RWPE2 (cell line): ENCODE measurements around the gene FETUB.

Experiments used
- ATAC-seq: fragments of 200-7000 bp; cut with Tn5 transposase; 3 replicates; pipeline ENCODE4 v1.9.1; 2021; ENCODE audit warnings: low read depth
- DNase-seq: peaks from one replicate; pipeline ENCODE4 v3.0.0-alpha.2; 2020; ENCODE audit warnings: low spot score
- H3K27ac ChIP-seq: fragments of 450-650 bp; 2 replicates; pipeline ENCODE4 v1.5.1; 2017; ENCODE audit warnings: mild to moderate bottlenecking; ENCODE audit not compliant: poor library complexity, severe bottlenecking
- H3K27me3 ChIP-seq: fragments of 250-450 bp; sonication (Bioruptor Pico); 2 replicates; pipeline ENCODE4 v1.5.1; 2021; ENCODE audit warnings: mild to moderate bottlenecking, moderate library complexity; ENCODE audit not compliant: insufficient read depth, poor library complexity, severe bottlenecking
- H3K36me3 ChIP-seq: fragments of 250-450 bp; sonication (Bioruptor Pico); 2 replicates; pipeline ENCODE4 v1.5.1; 2020; ENCODE audit warnings: low read depth, mild to moderate bottlenecking, moderate library complexity
- H3K4me1 ChIP-seq: fragments of 250-450 bp; sonication (Bioruptor Pico); 2 replicates; pipeline ENCODE4 v1.5.1; 2021; ENCODE audit warnings: mild to moderate bottlenecking, moderate library complexity; ENCODE audit not compliant: insufficient read depth, poor library complexity, severe bottlenecking
- H3K4me3 ChIP-seq: fragments of 250-450 bp; sonication (Bioruptor Pico); 2 replicates; pipeline ENCODE4 v1.5.1; 2021; ENCODE audit warnings: mild to moderate bottlenecking, moderate library complexity; ENCODE audit not compliant: severe bottlenecking
- H3K9me3 ChIP-seq: fragments of 250-450 bp; sonication (Bioruptor Pico); 2 replicates; pipeline ENCODE4 v1.5.1; 2021; ENCODE audit warnings: mild to moderate bottlenecking, moderate library complexity; ENCODE audit not compliant: severe bottlenecking
- CTCF ChIP-seq: fragments of 450-650 bp; IDR thresholded peaks from one replicate; pipeline ENCODE4 v1.5.1; 2017; ENCODE audit warnings: mild to moderate bottlenecking, moderate library complexity; ENCODE audit not compliant: poor library complexity, severe bottlenecking

FETUB gene

DNA sequence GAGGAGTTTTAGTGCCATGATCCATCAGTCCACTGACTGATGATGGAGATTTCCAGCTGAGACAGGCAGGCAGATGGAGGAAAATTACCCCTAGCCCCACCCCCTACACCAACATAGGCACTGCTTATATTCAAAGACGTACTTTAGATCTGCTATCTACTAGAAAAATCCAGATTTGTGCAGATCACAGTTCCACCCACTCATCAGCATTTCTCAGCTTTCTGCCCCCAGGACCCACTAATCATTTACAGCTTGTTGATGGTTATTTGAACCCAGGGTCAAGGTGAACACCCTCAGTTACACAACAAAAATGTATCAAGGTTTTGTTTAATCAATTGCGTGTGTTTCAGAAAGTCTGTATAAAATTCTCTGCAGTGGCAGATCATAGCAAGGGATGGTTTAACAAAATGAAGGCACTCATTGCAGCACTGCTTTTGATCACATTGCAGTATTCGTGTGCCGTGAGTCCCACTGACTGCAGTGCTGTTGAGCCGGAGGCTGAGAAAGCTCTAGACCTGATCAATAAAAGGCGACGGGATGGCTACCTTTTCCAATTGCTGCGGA, 25.5 kb downstream of the FETUB start, which contains the start of gene HRG:
HRG (plus strand) TSS at position 390 of the 564 bp plus-strand sequence; CDS start at position 408, 18 bp downstream.
- H3K4me3 ChIP-seq = no peak within 1 kb of the TSS
- H3K27me3 ChIP-seq = no peaks in the 10 kb centered on the region
- no peak for TF ChIP-seq CTCF
- no peak within 1 kb of the TSS for H3K27ac ChIP-seq
- no peak for DNase-seq
- ATAC-seq = no peak
- H3K36me3 ChIP-seq = no peaks in the 10 kb centered on the region
- H3K4me1 ChIP-seq = peaks cover 16% of the 10 kb centered on the region
- H3K9me3 ChIP-seq = no peaks in the 10 kb centered on the region

- ATAC-seq = no peak
- no peak for TF ChIP-seq CTCF
- peaks cover 16% of the 10 kb centered on the region for H3K4me1 ChIP-seq
- no peaks in the 10 kb centered on the region for H3K27me3 ChIP-seq
- H3K27ac ChIP-seq = no peak overlapping the region
- no peak for DNase-seq
- no peaks in the 10 kb centered on the region for H3K36me3 ChIP-seq
- no peaks in the 10 kb centered on the region for H3K9me3 ChIP-seq
- H3K4me3 ChIP-seq = no peak overlapping the region
Observed at GRCh38 chr3:186668426-186668825, 28.2 kb downstream of the FETUB start.

DNA sequence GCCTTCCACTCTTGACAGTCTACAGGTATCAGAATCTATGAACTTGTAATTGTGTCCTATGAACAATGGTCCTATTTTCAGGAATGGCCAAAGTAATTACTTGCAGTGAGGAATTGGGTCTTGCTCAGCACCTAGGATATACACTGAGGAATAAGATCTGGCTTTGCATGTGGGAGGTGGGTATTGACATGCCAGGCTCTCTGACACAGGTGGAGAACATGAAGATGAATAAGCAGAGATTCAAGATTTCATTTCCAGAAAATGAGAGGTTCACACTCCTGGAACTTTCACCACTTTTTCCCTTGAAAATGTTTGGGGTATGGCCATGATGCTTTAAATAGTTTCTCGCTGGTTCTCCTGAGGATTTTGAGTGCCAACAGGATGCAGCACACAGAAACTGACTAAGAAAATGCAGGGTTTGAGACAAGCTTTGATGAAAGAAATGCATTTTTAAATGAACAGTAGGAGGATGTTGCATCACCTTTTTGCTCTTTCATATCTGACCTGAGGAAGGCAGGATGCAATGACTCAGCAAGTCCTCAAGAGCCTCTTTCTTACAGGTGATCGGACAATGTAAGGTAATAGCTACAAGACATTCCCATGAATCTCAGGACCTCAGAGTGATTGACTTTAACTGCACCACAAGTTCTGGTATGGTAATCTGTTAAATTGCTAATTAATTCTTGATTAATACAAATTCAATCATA, 29.3 kb downstream of the FETUB start:
- no peak for TF ChIP-seq CTCF
- H3K4me3 ChIP-seq = no peak overlapping the region
- H3K36me3 ChIP-seq = no peaks in the 10 kb centered on the region
- ATAC-seq = peak; percentile 96
- no peaks in the 10 kb centered on the region for H3K27me3 ChIP-seq
- DNase-seq = no peak
- H3K9me3 ChIP-seq = no peaks in the 10 kb centered on the region
- H3K4me1 ChIP-seq = peaks cover 16% of the 10 kb centered on the region
- H3K27ac ChIP-seq = peak overlapping the region; percentile 68

GRCh38 chr3:186670155-186670554, 30.0 kb downstream of the FETUB start:
- H3K4me1 ChIP-seq = peaks cover 16% of the 10 kb centered on the region
- TF ChIP-seq CTCF = no peak
- peak; percentile 53; the same call in 1 of the 3 replicates for ATAC-seq
- no peaks in the 10 kb centered on the region for H3K27me3 ChIP-seq
- peak overlapping the region; percentile 68 for H3K27ac ChIP-seq
- H3K9me3 ChIP-seq = no peaks in the 10 kb centered on the region
- DNase-seq = no peak
- no peak overlapping the region for H3K4me3 ChIP-seq
- H3K36me3 ChIP-seq = no peaks in the 10 kb centered on the region

- Histone ChIP-seq H3K4me1 (peaks cover 16% of the 10 kb centered on the region), H3K36me3 (no peaks in the 10 kb centered on the region), H3K27me3 (no peaks in the 10 kb centered on the region), H3K9me3 (no peaks in the 10 kb centered on the region), H3K4me3 (no peak overlapping the region), H3K27ac (no peak overlapping the region)
- DNase-seq (no peak), ATAC-seq (no peak)
- TF ChIP-seq CTCF = no peak
Observed at GRCh38 chr3:186671051-186671450, 30.9 kb downstream of the FETUB start.
